Spinal cord (tissue), 10 donors: Measurements from ENCODE around the gene DISP3. TPM values are rescaled to one million over a fixed set of nuclear protein-coding genes. Genes with fewer than 3 reads are reported as not detected.
"Not testable (repeated sequence)": the region's sequence is repeated elsewhere in the genome, so short reads cannot be mapped to it uniquely, and the experiment has no call there.

ENCODE experiments used
- DNase-seq, 6 donors: peaks; one replicate each; pipeline versions ENCODE4 v3.0.0 to v3.0.0-alpha.2; 2013 to 2015; ENCODE audit warnings: low spot score in 6 of 6, low read depth in 4 of 6
- H3K27ac ChIP-seq: one replicate; pipeline ENCODE4 v1.5.1; 2013; ENCODE audit warnings: low read depth, low read length, control low read depth
- H3K27me3 ChIP-seq: one replicate; pipeline ENCODE4 v1.6.1; 2013; ENCODE audit warnings: low read length; ENCODE audit not compliant: control insufficient read depth, insufficient read depth
- H3K36me3 ChIP-seq: one replicate; pipeline ENCODE4 v1.6.1; 2013; ENCODE audit warnings: low read length; ENCODE audit not compliant: control insufficient read depth, insufficient read depth
- H3K4me1 ChIP-seq: one replicate; pipeline ENCODE4 v1.6.1; 2013; ENCODE audit warnings: low read length; ENCODE audit not compliant: control insufficient read depth, insufficient read depth
- H3K4me3 ChIP-seq: one replicate; pipeline ENCODE4 v1.5.1; 2013; ENCODE audit warnings: low read depth, low read length, control low read depth
- H3K9me3 ChIP-seq: one replicate; pipeline ENCODE4 v1.6.1; 2013; ENCODE audit warnings: low read length; ENCODE audit not compliant: control insufficient read depth, insufficient read depth
- WGBS: methylation state at CpG from one replicate; pipeline ENCODE4 v1.1.5; 2013; ENCODE audit warnings: missing lambda C conversion rate; ENCODE audit not compliant: insufficient coverage; 5-methylcytosine and 5-hydroxymethylcytosine counted together
- polyA plus RNA-seq, 2 donors: library from polyadenylated mRNA; unstranded; fragments of 120-200 nt; gene quantifications; one replicate each; pipeline ENCODE4 v1.2.1, GENCODE V29; 2013; ENCODE audit not compliant: insufficient read length in 2 of 2
- total RNA-seq, 2 donors: library from RNA; depleted of rRNA in 1 of 2; stranded (reverse); fragments of 120-200 nt in 1 of 2; fragments of >200 nt in 1 of 2; gene quantifications; one replicate each; pipeline versions ENCODE4 v1.2.3 to v1.2.4, GENCODE V29; 2013 to 2014
- donor health status: healthy.

DISP3 gene
- total and polyA plus RNA-seq, 4 donors = 7.4 to 29.3 (median 18.4) TPM

DNA sequence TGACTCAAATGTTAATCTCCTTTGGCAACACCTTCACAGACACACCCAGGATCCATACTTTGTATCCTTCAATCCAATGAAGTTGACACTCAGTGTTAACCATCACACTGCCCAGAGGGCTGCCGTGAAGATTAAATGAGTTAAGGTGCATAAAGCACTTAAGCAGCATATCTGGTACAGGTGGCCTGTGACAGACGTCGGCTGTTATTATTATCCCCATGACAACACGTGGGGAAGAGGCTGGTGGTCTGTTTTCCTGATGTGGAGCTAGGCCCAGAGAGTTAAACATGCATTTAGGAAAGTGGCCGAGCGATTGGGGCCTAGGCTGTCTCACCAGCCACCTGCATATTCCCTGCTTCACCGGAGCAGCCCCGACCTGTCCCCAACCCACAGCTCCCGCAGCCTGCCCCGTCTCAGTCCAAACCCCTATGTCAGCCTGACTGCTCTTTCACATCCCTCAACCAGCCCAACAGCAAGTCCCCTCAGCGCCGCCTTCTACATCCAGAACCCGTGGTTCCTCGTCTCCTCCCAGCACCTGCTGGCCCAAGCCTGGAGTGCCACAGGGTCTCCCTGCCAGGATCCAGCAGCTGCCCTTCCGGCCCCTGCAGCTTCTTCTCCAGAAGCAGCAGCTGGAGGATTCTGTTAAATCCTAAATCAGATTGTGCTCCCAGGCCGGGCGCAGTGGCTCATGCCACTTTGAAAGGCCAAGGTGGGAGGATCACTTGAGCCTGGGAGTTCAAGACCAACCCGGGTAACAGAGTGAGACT lies 97.3 kb downstream of the DISP3 start:
- Histone ChIP-seq H3K27ac (no peak overlapping the region), H3K4me3 (no peak overlapping the region), H3K27me3 (no peaks in the 10 kb centered on the region), H3K9me3 (no peaks in the 10 kb centered on the region), H3K4me1 (peaks cover 6% of the 10 kb centered on the region), H3K36me3 (no peaks in the 10 kb centered on the region)
- 79% methylated on average over 17 of the region's 18 CpGs for WGBS
- DNase-seq = no peak

DNA sequence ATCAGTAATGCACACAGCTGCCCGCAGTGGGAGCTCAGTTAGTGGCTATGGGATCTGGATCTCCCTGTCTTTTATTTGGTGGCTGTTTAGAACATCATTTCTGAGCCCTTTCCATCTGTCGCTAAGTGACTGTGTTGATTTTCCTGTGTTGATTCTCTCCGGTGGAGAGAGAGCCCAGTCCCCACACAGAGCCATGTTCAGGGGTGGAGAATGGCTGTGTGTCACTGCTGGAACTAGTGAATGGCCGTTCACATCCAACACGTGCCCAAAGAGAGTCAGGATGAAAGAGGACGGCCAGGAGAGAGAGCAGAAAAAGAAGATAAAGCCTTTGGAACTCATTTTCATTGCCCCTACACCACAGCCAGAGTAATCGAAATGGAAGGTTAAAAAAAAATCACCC lies 99.0 kb downstream of the DISP3 start:
- 39% methylated on average over 2 of the region's 7 CpGs for WGBS

GRCh38 chr1:11579506-11579905 lies 100.6 kb downstream of the DISP3 start:
- H3K9me3 ChIP-seq = no peaks in the 10 kb centered on the region
- no peak overlapping the region for H3K4me3 ChIP-seq
- DNase-seq = peak in 1 of 6 donors; percentile 38
- H3K27me3 ChIP-seq = no peaks in the 10 kb centered on the region
- WGBS = 66% methylated on average over 6 of the region's 8 CpGs
- no peaks in the 10 kb centered on the region for H3K36me3 ChIP-seq
- peaks cover 6% of the 10 kb centered on the region for H3K4me1 ChIP-seq
- no peak overlapping the region for H3K27ac ChIP-seq

More for the DNA sequence above, 99.0 kb downstream of the DISP3 start:
- peaks cover 6% of the 10 kb centered on the region for H3K4me1 ChIP-seq
- H3K36me3 ChIP-seq = no peaks in the 10 kb centered on the region
- peak in 1 of 6 donors; percentile 10 for DNase-seq
- no peak overlapping the region for H3K4me3 ChIP-seq
- no peaks in the 10 kb centered on the region for H3K9me3 ChIP-seq
- H3K27ac ChIP-seq = no peak overlapping the region
- H3K27me3 ChIP-seq = no peaks in the 10 kb centered on the region

DNA sequence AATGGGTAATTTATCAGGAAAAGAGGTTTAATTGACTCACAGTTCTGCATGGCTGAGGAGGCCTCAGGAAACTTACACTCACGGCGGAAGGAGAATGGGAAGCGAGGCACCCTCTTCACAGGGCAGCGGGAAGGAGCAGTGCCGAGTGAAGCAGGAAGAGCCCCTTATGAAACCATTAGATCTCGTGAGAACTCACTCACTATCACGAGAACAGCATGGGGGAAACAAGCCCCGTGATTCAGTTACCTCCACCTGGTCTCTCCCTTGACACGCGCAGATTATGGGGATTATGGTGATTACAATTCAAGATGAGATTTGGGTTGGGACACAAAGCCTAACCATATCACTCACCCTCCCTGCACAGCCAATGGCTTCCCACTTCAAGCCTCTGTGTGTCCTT lies 101.1 kb downstream of the DISP3 start:
- H3K4me1 ChIP-seq, H3K9me3 ChIP-seq, H3K36me3 ChIP-seq, DNase-seq, H3K4me3 ChIP-seq, H3K27me3 ChIP-seq, H3K27ac ChIP-seq: not testable (repeated sequence)
- WGBS = 73% methylated on average over 4 of the region's 10 CpGs

- H3K4me3 ChIP-seq = no peak overlapping the region
These were observed 102.6 kb downstream of the DISP3 start for GRCh38 chr1:11581445-11581991.

GRCh38 chr1:11585389-11585788 lies 106.4 kb downstream of the DISP3 start:
- H3K27me3 ChIP-seq = peaks cover 5% of the 10 kb centered on the region
- no peak overlapping the region for H3K27ac ChIP-seq
- DNase-seq = peak in 1 of 6 donors; percentile 76
- 63% methylated on average over 2 of the region's 11 CpGs for WGBS
- H3K4me3 ChIP-seq = no peak overlapping the region
- H3K36me3 ChIP-seq = no peaks in the 10 kb centered on the region
- no peaks in the 10 kb centered on the region for H3K9me3 ChIP-seq
- peaks cover 5% of the 10 kb centered on the region for H3K4me1 ChIP-seq

More at GRCh38 chr1:11581445-11581991, 102.6 kb downstream of the DISP3 start:
- H3K9me3 ChIP-seq = no peaks in the 10 kb centered on the region
- H3K36me3 ChIP-seq = no peaks in the 10 kb centered on the region
- peaks cover 11% of the 10 kb centered on the region for H3K4me1 ChIP-seq
- H3K27me3 ChIP-seq = peaks cover 5% of the 10 kb centered on the region
- no peak for DNase-seq
- H3K27ac ChIP-seq = no peak overlapping the region
- 76% methylated on average over 3 of the region's 8 CpGs for WGBS

Other genes starting within 250 kb of the DISP3 start
- gene MTOR, start 216.6 kb upstream of the DISP3 start, total RNA-seq = 10 to 100 TPM; 44.2 to 44.8 TPM
- 10 to 100 TPM; 50.4 to 50.8 TPM for gene MTOR, start 216.6 kb upstream of the DISP3 start, polyA plus RNA-seq
- 10 to 100 TPM; 13.2 to 15.1 TPM for gene UBIAD1, start 206.0 kb upstream of the DISP3 start, total RNA-seq
- 10 to 100 TPM; 21.7 to 23.8 TPM for gene UBIAD1, start 206.0 kb upstream of the DISP3 start, polyA plus RNA-seq
- 10 to 100 TPM; 19.3 to 19.4 TPM for gene FBXO2, start 175.3 kb downstream of the DISP3 start, total RNA-seq
- 10 to 100 TPM; 44.0 to 45.0 TPM for gene FBXO2, start 175.3 kb downstream of the DISP3 start, polyA plus RNA-seq
- 10 to 100 TPM; 33.3 to 43.4 TPM for gene FBXO44, start 175.7 kb downstream of the DISP3 start, total RNA-seq
- gene FBXO44, start 175.7 kb downstream of the DISP3 start, polyA plus RNA-seq = 100 to 1,000 TPM; 116 to 136 TPM
- 10 to 100 TPM in 1 of 2 donors, 1 to 10 TPM in 1; 5.9 to 12.4 TPM for gene FBXO6, start 185.0 kb downstream of the DISP3 start, total RNA-seq
- gene FBXO6, start 185.0 kb downstream of the DISP3 start, polyA plus RNA-seq = 10 to 100 TPM; 11.6 to 14.6 TPM
- gene MAD2L2, start 202.0 kb downstream of the DISP3 start, total RNA-seq = 10 to 100 TPM; 27.3 to 63.9 TPM
- 10 to 100 TPM; 60.8 to 70.8 TPM for gene MAD2L2, start 202.0 kb downstream of the DISP3 start, polyA plus RNA-seq
- gene DRAXIN, start 212.6 kb downstream of the DISP3 start, total RNA-seq = 1 to 10 TPM; 5.8 to 6.3 TPM
- 10 to 100 TPM; 11.4 to 18.3 TPM for gene DRAXIN, start 212.6 kb downstream of the DISP3 start, polyA plus RNA-seq